Esophagus muscularis mucosa (tissue), 4 donors: ENCODE measurements around the gene HSPB6. TPM values are rescaled to one million over a fixed set of nuclear protein-coding genes. Genes with fewer than 3 reads are reported as not detected.

Experiments
- DNase-seq: peaks from one replicate; pipeline ENCODE4 v3.0.0-alpha.2; 2017; ENCODE audit errors: extremely low spot score
- H3K27ac ChIP-seq, 4 donors: fragments of 200-600 bp; sonication (generic); replicated peaks in 1 of 4; 1 replicate in 3 of 4; 2 replicates in 1 of 4; pipeline ENCODE4 v1.5.1; 2016 to 2019; ENCODE audit warnings: mild to moderate bottlenecking in 1 of 4
- H3K27me3 ChIP-seq, 4 donors: fragments of 200-600 bp; sonication (generic); one replicate each; pipeline versions ENCODE4 v1.5.1 to v1.6.0; 2016 to 2019
- H3K36me3 ChIP-seq, 4 donors: fragments of 200-600 bp; sonication (generic); one replicate each; pipeline ENCODE4 v1.5.1; 2016 to 2019
- H3K4me1 ChIP-seq, 4 donors: fragments of 200-600 bp; sonication (generic); one replicate each; pipeline ENCODE4 v1.5.1; 2016 to 2019
- H3K4me3 ChIP-seq, 4 donors: fragments of 200-600 bp; sonication (generic); 1 replicate in 2 of 4; 2 replicates in 2 of 4; pipeline ENCODE4 v1.5.1; 2016 to 2019; ENCODE audit warnings: mild to moderate bottlenecking in 4 of 4, moderate library complexity in 1 of 4
- H3K9me3 ChIP-seq, 4 donors: fragments of 200-600 bp; sonication (generic); 1 replicate in 3 of 4; 2 replicates in 1 of 4; pipeline ENCODE4 v1.5.1; 2016 to 2019
- EP300 ChIP-seq: sonication (generic); formaldehyde crosslinking; IDR thresholded peaks from one replicate; pipeline ENCODE4 v1.6.1; 2017; ENCODE audit warnings: antibody characterized with exemption
- POLR2A ChIP-seq: fragments of 450-650 bp; IDR thresholded peaks from one replicate; pipeline ENCODE4 v1.6.1; 2017; ENCODE audit warnings: antibody characterized with exemption, moderate library complexity, mild to moderate bottlenecking, low read depth
- POLR2AphosphoS5 ChIP-seq, 2 donors: sonication (generic); formaldehyde crosslinking; IDR thresholded peaks; one replicate each; pipeline ENCODE4 v1.6.1; 2017; ENCODE audit warnings: antibody characterized with exemption in 2 of 2
- WGBS: methylation state at CpG from one replicate; pipeline ENCODE4 v1.1.5; 2018; 5-methylcytosine and 5-hydroxymethylcytosine counted together
- intact Hi-C: fragments of 100-400 bp; cut with DNase I; formaldehyde crosslinking; loops from one replicate; pipeline ENCODE4 v1.15.1; 2023
- total RNA-seq, 4 donors: library from RNA; depleted of rRNA; stranded (reverse); fragments of >200 nt; gene quantifications; one replicate each; pipeline versions ENCODE4 v1.1.0 to v1.2.1, GENCODE V29; 2016
- TF ChIP-seq, protein P1 (sequence below), 3 experiments: fragments of 200-600 bp in 2 of 3; fragments of 450-650 bp in 1 of 3; sonication (generic) in 2 of 3; IDR thresholded peaks; one replicate each; pipeline ENCODE4 v1.5.1; 2017 to 2019; ENCODE audit warnings: antibody characterized with exemption in 3 of 3, mild to moderate bottlenecking in 2 of 3, moderate library complexity in 1 of 3

Gene HSPB6
- total RNA-seq, 4 donors from 2014 or later, result 64.4 to 146 (median 105) TPM

DNA sequence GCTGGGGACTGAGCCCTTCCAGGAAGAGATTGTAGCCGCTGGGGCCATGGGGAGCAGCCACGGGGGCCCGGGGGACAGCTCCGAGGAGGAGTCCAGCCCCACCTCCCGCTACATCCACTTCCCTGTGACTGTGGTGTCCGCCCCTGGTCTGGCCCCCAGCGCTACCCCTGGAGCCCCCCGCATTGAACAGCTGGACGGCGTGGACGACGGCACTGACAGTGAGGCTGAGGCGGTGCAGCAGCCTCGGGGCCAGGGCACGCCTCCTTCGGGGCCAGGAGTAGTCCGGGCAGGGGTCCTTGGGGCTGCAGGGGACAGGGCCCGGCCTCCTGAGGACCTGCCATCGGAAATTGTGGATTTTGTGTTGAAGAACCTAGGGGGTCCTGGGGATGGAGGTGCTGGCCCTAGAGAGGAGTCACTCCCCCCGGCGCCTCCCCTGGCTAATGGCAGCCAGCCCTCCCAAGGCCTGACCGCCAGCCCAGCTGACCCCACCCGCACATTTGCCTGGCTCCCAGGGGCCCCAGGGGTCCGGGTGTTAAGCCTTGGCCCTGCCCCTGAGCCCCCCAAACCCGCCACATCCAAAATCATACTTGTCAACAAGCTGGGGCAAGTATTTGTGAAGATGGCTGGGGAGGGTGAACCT, 24.2 kb downstream of the HSPB6 start:
- DNase-seq, result no peak
- Histone ChIP-seq H3K27ac (no peak overlapping the region), H3K27me3 (no peaks in the 10 kb centered on the region), H3K36me3 (peaks cover 85 to 100% (median 98%) of the 10 kb centered on the region in 4 donors), H3K4me1 (no peaks in the 10 kb centered on the region), H3K9me3 (no peaks in the 10 kb centered on the region), H3K4me3 (no peak overlapping the region)
- 92% methylated on average over 6 of the region's 25 CpGs for WGBS
- intact Hi-C loops, result no loop called here
- TF ChIP-seq EP300 (no peak), POLR2AphosphoS5 (IDR thresholded peaks at IDR 0.05) (no peak), POLR2A (no peak)
- TF ChIP-seq, protein P1, sequence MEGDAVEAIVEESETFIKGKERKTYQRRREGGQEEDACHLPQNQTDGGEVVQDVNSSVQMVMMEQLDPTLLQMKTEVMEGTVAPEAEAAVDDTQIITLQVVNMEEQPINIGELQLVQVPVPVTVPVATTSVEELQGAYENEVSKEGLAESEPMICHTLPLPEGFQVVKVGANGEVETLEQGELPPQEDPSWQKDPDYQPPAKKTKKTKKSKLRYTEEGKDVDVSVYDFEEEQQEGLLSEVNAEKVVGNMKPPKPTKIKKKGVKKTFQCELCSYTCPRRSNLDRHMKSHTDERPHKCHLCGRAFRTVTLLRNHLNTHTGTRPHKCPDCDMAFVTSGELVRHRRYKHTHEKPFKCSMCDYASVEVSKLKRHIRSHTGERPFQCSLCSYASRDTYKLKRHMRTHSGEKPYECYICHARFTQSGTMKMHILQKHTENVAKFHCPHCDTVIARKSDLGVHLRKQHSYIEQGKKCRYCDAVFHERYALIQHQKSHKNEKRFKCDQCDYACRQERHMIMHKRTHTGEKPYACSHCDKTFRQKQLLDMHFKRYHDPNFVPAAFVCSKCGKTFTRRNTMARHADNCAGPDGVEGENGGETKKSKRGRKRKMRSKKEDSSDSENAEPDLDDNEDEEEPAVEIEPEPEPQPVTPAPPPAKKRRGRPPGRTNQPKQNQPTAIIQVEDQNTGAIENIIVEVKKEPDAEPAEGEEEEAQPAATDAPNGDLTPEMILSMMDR (IDR thresholded peaks at IDR 0.05), result no peak

DNA sequence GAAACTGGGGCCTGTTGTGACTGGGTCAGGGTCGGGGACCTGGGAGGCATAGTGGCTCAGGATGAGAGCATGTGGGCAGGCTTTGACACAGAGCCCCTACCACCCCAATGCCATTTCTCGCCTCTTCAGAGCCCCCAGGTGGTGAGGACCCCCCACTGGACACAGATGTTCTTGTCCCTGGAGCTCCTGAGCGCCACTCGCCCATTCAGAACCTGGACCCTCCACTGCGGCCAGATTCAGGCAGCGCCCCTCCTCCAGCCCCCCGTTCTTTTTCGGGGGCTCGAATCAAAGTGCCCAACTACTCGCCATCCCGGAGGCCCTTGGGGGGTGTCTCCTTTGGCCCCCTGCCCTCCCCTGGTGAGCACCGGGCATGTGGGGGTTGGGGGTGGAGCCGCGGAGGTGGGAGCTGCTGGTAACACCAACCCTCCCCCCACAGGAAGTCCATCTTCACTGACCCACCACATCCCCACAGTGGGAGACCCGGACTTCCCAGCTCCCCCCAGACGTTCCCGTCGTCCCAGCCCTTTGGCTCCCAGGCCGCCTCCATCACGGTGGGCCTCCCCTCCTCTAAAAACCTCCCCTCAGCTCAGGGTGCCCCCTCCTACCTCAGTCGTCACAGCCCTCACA, 24.9 kb downstream of the HSPB6 start:
- H3K27me3 ChIP-seq, result no peaks in the 10 kb centered on the region
- no peaks in the 10 kb centered on the region for H3K9me3 ChIP-seq
- no peak for DNase-seq
- no peaks in the 10 kb centered on the region for H3K4me1 ChIP-seq
- no peak overlapping the region for H3K4me3 ChIP-seq
- WGBS, result 85% methylated on average over 20 of the region's 21 CpGs
- H3K36me3 ChIP-seq, result peaks cover 85 to 100% (median 98%) of the 10 kb centered on the region in 4 donors
- H3K27ac ChIP-seq, result no peak overlapping the region
- TF ChIP-seq, protein P1 (IDR thresholded peaks at IDR 0.05), result no peak
- no peak for TF ChIP-seq POLR2AphosphoS5 (IDR thresholded peaks at IDR 0.05)
- no peak for TF ChIP-seq POLR2A
- no peak for TF ChIP-seq EP300
- intact Hi-C loops, result no loop called here

DNA sequence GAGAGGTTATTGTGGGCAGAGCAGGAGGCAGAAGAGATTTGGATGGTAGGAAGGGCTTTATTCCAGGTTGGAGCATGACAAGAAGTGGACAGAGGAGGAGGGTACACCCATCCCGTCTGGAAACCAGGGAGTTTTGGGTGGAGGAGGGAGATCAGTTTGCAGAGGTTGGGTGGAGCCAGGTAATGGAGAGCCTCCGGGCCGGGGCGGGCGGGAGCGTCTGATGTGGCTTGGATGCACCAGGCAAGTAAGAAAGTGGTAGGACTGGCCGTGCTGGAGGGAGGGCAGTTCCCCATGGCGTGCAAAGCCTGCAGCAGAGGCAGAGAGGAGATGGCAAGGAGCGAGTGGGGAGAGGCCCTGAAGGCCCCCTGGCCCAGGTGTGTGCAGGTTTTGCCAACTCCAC, 25.5 kb downstream of the HSPB6 start:
- DNase-seq, result no peak
- WGBS, result 75% methylated on average over 9 of the region's 9 CpGs
- Histone ChIP-seq H3K4me3 (no peak overlapping the region), H3K36me3 (peaks cover 85 to 100% (median 98%) of the 10 kb centered on the region in 4 donors), H3K9me3 (no peaks in the 10 kb centered on the region), H3K4me1 (no peaks in the 10 kb centered on the region), H3K27me3 (no peaks in the 10 kb centered on the region), H3K27ac (no peak overlapping the region)
- intact Hi-C loops, result no loop called here
- TF ChIP-seq, protein P1 (IDR thresholded peaks at IDR 0.05), result no peak
- TF ChIP-seq POLR2AphosphoS5 (IDR thresholded peaks at IDR 0.05) (no peak), POLR2A (no peak), EP300 (no peak)

DNA sequence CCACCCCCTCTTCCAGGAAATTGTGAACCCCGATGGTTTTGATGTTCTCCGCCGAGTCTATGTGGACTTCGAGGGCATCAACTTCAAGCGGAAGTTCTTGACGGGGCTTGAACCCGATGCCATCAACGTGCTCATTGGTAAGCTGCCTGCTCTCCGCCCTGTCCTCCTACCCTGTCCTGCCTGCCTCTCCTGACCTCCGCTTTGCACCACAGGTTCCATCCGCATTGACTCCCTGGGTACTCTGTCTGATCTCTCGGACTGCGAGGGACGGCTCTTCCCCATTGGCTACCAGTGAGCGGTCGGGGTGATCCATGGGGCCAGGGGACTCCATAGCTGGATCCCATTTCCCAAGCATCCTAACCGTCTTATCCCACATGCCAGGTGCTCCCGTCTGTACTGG, 26.5 kb downstream of the HSPB6 start:
- no peak for DNase-seq
- intact Hi-C loops, result no loop called here
- H3K9me3 ChIP-seq, result no peaks in the 10 kb centered on the region
- no peaks in the 10 kb centered on the region for H3K27me3 ChIP-seq
- peaks cover 93 to 100% (median 99%) of the 10 kb centered on the region in 4 donors for H3K36me3 ChIP-seq
- no peak overlapping the region for H3K4me3 ChIP-seq
- WGBS, result 93% methylated on average over 18 of the region's 18 CpGs
- H3K27ac ChIP-seq, result no peak overlapping the region
- no peaks in the 10 kb centered on the region for H3K4me1 ChIP-seq
- no peak for TF ChIP-seq POLR2A

DNA sequence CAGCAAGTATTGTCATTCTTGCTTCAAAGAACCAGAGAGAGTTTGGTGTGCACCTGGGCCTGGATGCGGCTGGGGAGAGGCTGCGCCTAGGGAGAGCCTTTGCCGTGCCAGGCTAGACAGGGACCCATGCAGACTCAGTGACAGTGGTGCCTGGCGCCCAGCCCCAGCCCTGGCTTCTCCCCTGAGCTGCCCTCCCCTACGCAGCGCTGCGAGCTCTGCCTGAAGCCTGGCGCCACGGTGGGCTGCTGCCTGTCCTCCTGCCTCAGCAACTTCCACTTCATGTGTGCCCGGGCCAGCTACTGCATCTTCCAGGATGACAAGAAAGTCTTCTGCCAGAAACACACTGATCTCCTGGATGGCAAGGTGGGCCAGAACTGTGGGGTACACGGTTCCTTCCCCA, 27.1 kb downstream of the HSPB6 start:
- no peaks in the 10 kb centered on the region for H3K9me3 ChIP-seq
- no peak overlapping the region for H3K4me3 ChIP-seq
- TF ChIP-seq, protein P1 (IDR thresholded peaks at IDR 0.05), result no peak
- TF ChIP-seq POLR2A (no peak), POLR2AphosphoS5 (IDR thresholded peaks at IDR 0.05) (no peak), EP300 (no peak)
- DNase-seq, result no peak
- intact Hi-C loops, result no loop called here
- H3K27ac ChIP-seq, result no peak overlapping the region
- H3K4me1 ChIP-seq, result no peaks in the 10 kb centered on the region
- no peaks in the 10 kb centered on the region for H3K27me3 ChIP-seq
- peaks cover 95 to 100% (median 99%) of the 10 kb centered on the region in 4 donors for H3K36me3 ChIP-seq
- 88% methylated on average over 11 of the region's 11 CpGs for WGBS
